Stimulated activated CD4-positive, alpha-beta T cell treated with anti-CD3 and anti-CD28 coated beads, Interleukin-15, amount 100 ng/mL, for 24 hours (primary cell): Measurements from ENCODE around the gene GRIP2.

Experiments used
- DNase-seq: peaks from one replicate; pipeline ENCODE4 v3.0.0-alpha.2; 2020

Gene GRIP2

GRCh38 chr3:14561051-14561960, 21.2 kb upstream of the GRIP2 start:
- no peak for DNase-seq

- no peak for DNase-seq
Measured at GRCh38 chr3:14560110-14560509, 20.0 kb upstream of the GRIP2 start.

GRCh38 chr3:14558029-14558428, 17.9 kb upstream of the GRIP2 start:
- no peak for DNase-seq

GRCh38 chr3:14555835-14556234, 15.7 kb upstream of the GRIP2 start:
- peak; percentile 16 for DNase-seq

GRCh38 chr3:14554715-14555114, 14.6 kb upstream of the GRIP2 start:
- DNase-seq: no peak

- DNase-seq: no peak
Measured at GRCh38 chr3:14553871-14554270, 13.7 kb upstream of the GRIP2 start.

- DNase-seq: no peak
Measured at GRCh38 chr3:14552717-14553116, 12.6 kb upstream of the GRIP2 start.

GRCh38 chr3:14552041-14552648, 12.0 kb upstream of the GRIP2 start:
- no peak for DNase-seq

GRCh38 chr3:14550651-14551611, 10.8 kb upstream of the GRIP2 start:
- no peak for DNase-seq

GRCh38 chr3:14550181-14550580, 10.0 kb upstream of the GRIP2 start:
- DNase-seq: no peak

- DNase-seq: no peak
Measured at GRCh38 chr3:14549256-14549919, 9.2 kb upstream of the GRIP2 start.

- peak; percentile 62 for DNase-seq
Measured at GRCh38 chr3:14548321-14548729, 8.2 kb upstream of the GRIP2 start.

- no peak for DNase-seq
Measured at GRCh38 chr3:14547693-14548092, 7.6 kb upstream of the GRIP2 start.

- no peak for DNase-seq
Measured at GRCh38 chr3:14546041-14546440, 5.9 kb upstream of the GRIP2 start.

- DNase-seq: no peak
Measured at GRCh38 chr3:14545251-14545635, 5.1 kb upstream of the GRIP2 start.

GRCh38 chr3:14544282-14545250, 4.4 kb upstream of the GRIP2 start:
- DNase-seq: no peak

- no peak for DNase-seq
Measured at GRCh38 chr3:14543446-14543845, 3.3 kb upstream of the GRIP2 start.

GRCh38 chr3:14542656-14543055, 2.5 kb upstream of the GRIP2 start:
- no peak for DNase-seq

GRCh38 chr3:14541646-14542045, 1.5 kb upstream of the GRIP2 start:
- DNase-seq: no peak

GRCh38 chr3:14540821-14541385, 761 bp upstream of the GRIP2 start:
- no peak for DNase-seq

- no peak for DNase-seq
Measured at GRCh38 chr3:14539384-14539741, 779 bp downstream of the GRIP2 start.
